A673 (cell line): ENCODE data around the gene BBX. TPM values are rescaled to one million over a fixed set of nuclear protein-coding genes. Genes with fewer than 3 reads are reported as not detected.
"Not testable (repeated sequence)": the region's sequence is repeated elsewhere in the genome, so short reads cannot be mapped to it uniquely, and the experiment has no call there.

Source experiments
- BruUV-seq: library from RNA; stranded (reverse); fragments of 400-500 nt; replicated peaks from 2 replicates; lab custom pipeline; 2021; lab: Mats Ljungman, UMichigan
- CTCF ChIA-PET: fragments of 300-600 bp; sonication (Branson Sonifier 250); formaldehyde crosslinking; loops from one replicate; lab custom pipeline; 2022; ENCODE audit warnings: antibody characterized with exemption; lab: Charles Lee
- POLR2A ChIA-PET: fragments of 300-600 bp; sonication (Branson Sonifier 250); formaldehyde crosslinking; loops from one replicate; lab custom pipeline; 2022; ENCODE audit warnings: antibody characterized with exemption; ENCODE audit not compliant: low non-redundant PET; lab: Charles Lee
- DNase-seq: peaks from one replicate; pipeline ENCODE4 v3.0.0-alpha.2; 2015; ENCODE audit warnings: low spot score
- H3K27ac ChIP-seq: fragments of 200-600 bp; sonication (generic); 2 replicates; pipeline ENCODE4 v1.5.1; 2016; ENCODE audit warnings: mixed run types, low read depth, mild to moderate bottlenecking, mixed read lengths, antibody characterized with exemption, low read length; ENCODE audit not compliant: poor library complexity, severe bottlenecking
- H3K27me3 ChIP-seq: fragments of 200-600 bp; sonication (generic); replicated peaks from 2 replicates; pipeline ENCODE4 v1.6.1; 2017; ENCODE audit warnings: mixed run types, low read depth, mild to moderate bottlenecking, mixed read lengths, antibody characterized with exemption, low read length; ENCODE audit not compliant: insufficient read depth, poor library complexity
- H3K36me3 ChIP-seq: fragments of 200-600 bp; sonication (generic); 2 replicates; pipeline ENCODE4 v1.6.1; 2016; ENCODE audit warnings: mixed run types, mild to moderate bottlenecking, mixed read lengths, antibody characterized with exemption, low read length; ENCODE audit not compliant: insufficient read depth, poor library complexity, severe bottlenecking
- H3K4me1 ChIP-seq: fragments of 200-600 bp; sonication (generic); 2 replicates; pipeline ENCODE4 v1.6.1; 2017; ENCODE audit warnings: mixed run types, mild to moderate bottlenecking, mixed read lengths, antibody characterized with exemption, low read length; ENCODE audit not compliant: insufficient read depth, poor library complexity, severe bottlenecking
- H3K4me3 ChIP-seq: fragments of 200-600 bp; sonication (generic); 2 replicates; pipeline ENCODE4 v1.5.1; 2016; ENCODE audit warnings: low read depth, mixed run types, mild to moderate bottlenecking, mixed read lengths, low read length; ENCODE audit not compliant: poor library complexity, severe bottlenecking
- H3K9me3 ChIP-seq: fragments of 200-600 bp; sonication (generic); 2 replicates; pipeline ENCODE4 v1.6.1; 2016; ENCODE audit warnings: mixed run types, low read depth, mild to moderate bottlenecking, mixed read lengths, antibody characterized with exemption, low read length; ENCODE audit not compliant: poor library complexity, severe bottlenecking
- CTCF ChIP-seq: fragments of 300-800, 200-600 bp; sonication (generic); conservative IDR thresholded peaks from 2 replicates; pipeline ENCODE4 v1.5.1; 2017; ENCODE audit warnings: low read depth, mild to moderate bottlenecking, antibody characterized with exemption, low read length, moderate library complexity, mixed read lengths
- EZH2 ChIP-seq: fragments of 200-600 bp; sonication (generic); IDR thresholded peaks from 2 replicates; pipeline ENCODE4 v1.6.1; 2017; ENCODE audit warnings: borderline replicate concordance, low read depth, mild to moderate bottlenecking, mixed read lengths, antibody characterized with exemption, low read length; ENCODE audit not compliant: poor library complexity, severe bottlenecking
- intact Hi-C: fragments of 100-400 bp; cut with micrococcal nuclease; formaldehyde crosslinking; loops from one replicate; pipeline ENCODE4 v1.10.0; 2022; ENCODE audit not compliant: unreplicated experiment
- total RNA-seq: library from RNA; stranded (reverse); gene quantifications from 2 replicates; pipeline ENCODE4 v1.2.3, GENCODE V29; 2021

The BBX gene
- total RNA-seq, 1 experiment from 2014 or later, result 28.9 TPM

- CTCF ChIA-PET, result no interaction called here
- no TSS peak for BruUV-seq
Observed at GRCh38 chr3:107561980-107562379, 39.2 kb downstream of the BBX start.

GRCh38 chr3:107562969-107563529 is 40.3 kb downstream of the BBX start:
- H3K27me3 ChIP-seq, result no peaks in the 10 kb centered on the region
- H3K27ac ChIP-seq, result no peak overlapping the region
- POLR2A ChIA-PET, result no interaction called here

More at GRCh38 chr3:107561980-107562379, 39.2 kb downstream of the BBX start:
- H3K36me3 ChIP-seq, result no peaks in the 10 kb centered on the region
- no peak for DNase-seq
- H3K27ac ChIP-seq, result no peak overlapping the region
- H3K27me3 ChIP-seq, result no peaks in the 10 kb centered on the region
- H3K4me3 ChIP-seq, result no peak overlapping the region
- TF ChIP-seq EZH2 (no peak), CTCF (no peak)
- H3K9me3 ChIP-seq, result no peaks in the 10 kb centered on the region
- intact Hi-C loops, result no loop called here
- no peaks in the 10 kb centered on the region for H3K4me1 ChIP-seq
- POLR2A ChIA-PET, result no interaction called here

GRCh38 chr3:107565244-107565643 is 42.5 kb downstream of the BBX start:
- BruUV-seq, H3K4me3 ChIP-seq, H3K4me1 ChIP-seq, H3K36me3 ChIP-seq, H3K9me3 ChIP-seq, H3K27ac ChIP-seq, H3K27me3 ChIP-seq, DNase-seq, CTCF ChIA-PET, POLR2A ChIA-PET, intact Hi-C loops: not testable (repeated sequence)

More at GRCh38 chr3:107562969-107563529, 40.3 kb downstream of the BBX start:
- intact Hi-C loops, result no loop called here
- Histone ChIP-seq H3K36me3 (no peaks in the 10 kb centered on the region), H3K9me3 (no peaks in the 10 kb centered on the region), H3K4me1 (no peaks in the 10 kb centered on the region), H3K4me3 (no peak overlapping the region)
- BruUV-seq, result no TSS peak
- no peak for DNase-seq
- TF ChIP-seq EZH2 (no peak), CTCF (no peak)
- CTCF ChIA-PET, result no interaction called here

- H3K9me3 ChIP-seq, H3K27me3 ChIP-seq, H3K27ac ChIP-seq, H3K4me3 ChIP-seq, POLR2A ChIA-PET, DNase-seq, H3K36me3 ChIP-seq, BruUV-seq, H3K4me1 ChIP-seq: not testable (repeated sequence)
- intact Hi-C loops, result loop anchor here (10.0 kb wide), 2 partner anchors 184 to 274 kb away; no protein-coding TSS in a partner anchor
- CTCF ChIA-PET, result interaction anchor here (0.6 kb wide), 1 partner anchor 777 kb away, joined by 9 read pairs; no protein-coding TSS in a partner anchor
Observed at GRCh38 chr3:107571089-107571488, 48.3 kb downstream of the BBX start.

GRCh38 chr3:107571492-107571891 is 48.7 kb downstream of the BBX start:
- CTCF ChIA-PET, result interaction anchor here (0.6 kb wide), 1 partner anchor 778 kb away, joined by 9 read pairs; no protein-coding TSS in a partner anchor
- H3K4me3 ChIP-seq, H3K9me3 ChIP-seq, POLR2A ChIA-PET, H3K4me1 ChIP-seq, DNase-seq, H3K36me3 ChIP-seq, H3K27ac ChIP-seq, BruUV-seq, H3K27me3 ChIP-seq: not testable (repeated sequence)
- intact Hi-C loops, result loop anchor here (10.0 kb wide), 2 partner anchors 183 to 273 kb away; no protein-coding TSS in a partner anchor
